Thyroid gland (tissue), 4 donors: ENCODE measurements around the gene METTL2B. TPM values are rescaled to one million over a fixed set of nuclear protein-coding genes. Genes with fewer than 3 reads are reported as not detected.
A peak's percentile ranks its signal among the peaks of the same experiment; 100 is the strongest.
"Not testable (repeated sequence)": the region's sequence is repeated elsewhere in the genome, so short reads cannot be mapped to it uniquely, and the experiment has no call there.

Experiments used
- DNase-seq, 2 donors: peaks; one replicate each; pipeline ENCODE4 v3.0.0-alpha.2; 2019
- H3K27ac ChIP-seq, 3 donors: fragments of 200-600 bp; sonication (generic); 1 replicate in 2 of 3; 2 replicates in 1 of 3; pipeline ENCODE4 v1.5.1; 2016 to 2019; ENCODE audit warnings: mild to moderate bottlenecking in 1 of 3, moderate library complexity in 1 of 3
- H3K27me3 ChIP-seq: fragments of 200-600 bp; sonication (generic); one replicate; pipeline ENCODE4 v1.5.1; 2019
- H3K36me3 ChIP-seq, 2 donors: fragments of 200-600 bp; sonication (generic); one replicate each; pipeline ENCODE4 v1.5.1; 2016 to 2019
- H3K4me1 ChIP-seq, 2 donors: fragments of 200-600 bp; sonication (generic); one replicate each; pipeline ENCODE4 v1.5.1; 2017 to 2019
- H3K4me3 ChIP-seq, 3 donors: fragments of 200-600 bp; sonication (generic); replicated peaks in 1 of 3; 1 replicate in 2 of 3; 2 replicates in 1 of 3; pipeline ENCODE4 v1.5.1; 2016; ENCODE audit warnings: mild to moderate bottlenecking in 1 of 3
- H3K9me3 ChIP-seq: fragments of 200-600 bp; sonication (generic); one replicate; pipeline ENCODE4 v1.5.1; 2017
- POLR2A ChIP-seq, 2 donors: fragments of 450-650 bp; IDR thresholded peaks; one replicate each; pipeline ENCODE4 v1.6.1; 2017; ENCODE audit warnings: antibody characterized with exemption in 2 of 2, mild to moderate bottlenecking in 2 of 2, moderate library complexity in 1 of 2
- WGBS, 2 donors: methylation state at CpG; one replicate each; pipeline ENCODE4 v1.1.5; 2017; 5-methylcytosine and 5-hydroxymethylcytosine counted together
- intact Hi-C: fragments of 100-400 bp; cut with DNase I; formaldehyde crosslinking; loops from one replicate; pipeline ENCODE4 v1.15.1; 2023
- total RNA-seq, 4 donors: library from RNA; depleted of rRNA; stranded (reverse); fragments of >200 nt; gene quantifications; one replicate each; pipeline ENCODE4 v1.2.3, GENCODE V29; 2016

METTL2B gene
- total RNA-seq, 4 donors from 2014 or later = 29.2 to 39.0 (median 32.0) TPM

- intact Hi-C loops, DNase-seq, H3K4me3 ChIP-seq, H3K27ac ChIP-seq, H3K27me3 ChIP-seq, H3K36me3 ChIP-seq, H3K4me1 ChIP-seq, H3K9me3 ChIP-seq: not testable (repeated sequence)
- WGBS, 2 donors = 78 to 82% methylated on average over 11 of the region's 11 CpGs
These were observed 35.1 kb downstream of the METTL2B start for GRCh38 chr7:128511692-128512091.

- H3K9me3 ChIP-seq, H3K27ac ChIP-seq, intact Hi-C loops, DNase-seq, H3K4me3 ChIP-seq, H3K27me3 ChIP-seq, H3K4me1 ChIP-seq, H3K36me3 ChIP-seq: not testable (repeated sequence)
- WGBS, 2 donors = 57 to 61% methylated on average over 6 of the region's 6 CpGs
These were observed 38.7 kb downstream of the METTL2B start for GRCh38 chr7:128515232-128515631.

DNA sequence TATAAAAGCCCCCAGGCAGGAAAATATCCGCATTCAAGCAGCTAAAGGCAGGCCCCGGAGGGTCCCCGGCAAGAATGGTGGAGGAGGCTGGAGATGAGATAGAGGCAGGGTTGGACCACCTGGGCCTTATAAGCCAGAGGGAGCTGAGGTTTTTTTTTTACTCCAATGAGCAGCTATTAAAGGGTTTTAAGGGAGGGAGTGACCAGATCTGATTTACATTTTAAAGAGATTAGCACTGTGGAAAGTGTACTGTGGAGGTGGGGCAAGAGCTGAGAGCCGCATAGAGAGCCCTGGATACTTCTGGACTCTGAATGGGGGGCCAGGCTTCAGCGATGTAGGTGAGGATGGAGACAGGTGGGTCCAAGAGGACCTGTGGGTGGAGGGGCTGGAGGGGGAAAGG, 40.5 kb downstream of the METTL2B start:
- H3K4me1 ChIP-seq, intact Hi-C loops, H3K27me3 ChIP-seq, DNase-seq, H3K27ac ChIP-seq, H3K36me3 ChIP-seq, H3K9me3 ChIP-seq, H3K4me3 ChIP-seq: not testable (repeated sequence)
- WGBS, 2 donors = 85 to 88% methylated on average over 5 of the region's 5 CpGs

- Histone ChIP-seq H3K4me1 (peaks cover 3 to 13% of the 10 kb centered on the region in 2 donors), H3K27ac (peak overlapping the region; percentile 30 to 48 (median 44))
- H3K9me3 ChIP-seq, H3K4me3 ChIP-seq, H3K36me3 ChIP-seq, intact Hi-C loops, H3K27me3 ChIP-seq: not testable (repeated sequence)
- 23 to 34% methylated on average over 4 of the region's 7 CpGs for WGBS, 2 donors
- peak; percentile 79 to 86 for DNase-seq
These were observed 46.8 kb downstream of the METTL2B start for GRCh38 chr7:128523226-128523931.

DNA sequence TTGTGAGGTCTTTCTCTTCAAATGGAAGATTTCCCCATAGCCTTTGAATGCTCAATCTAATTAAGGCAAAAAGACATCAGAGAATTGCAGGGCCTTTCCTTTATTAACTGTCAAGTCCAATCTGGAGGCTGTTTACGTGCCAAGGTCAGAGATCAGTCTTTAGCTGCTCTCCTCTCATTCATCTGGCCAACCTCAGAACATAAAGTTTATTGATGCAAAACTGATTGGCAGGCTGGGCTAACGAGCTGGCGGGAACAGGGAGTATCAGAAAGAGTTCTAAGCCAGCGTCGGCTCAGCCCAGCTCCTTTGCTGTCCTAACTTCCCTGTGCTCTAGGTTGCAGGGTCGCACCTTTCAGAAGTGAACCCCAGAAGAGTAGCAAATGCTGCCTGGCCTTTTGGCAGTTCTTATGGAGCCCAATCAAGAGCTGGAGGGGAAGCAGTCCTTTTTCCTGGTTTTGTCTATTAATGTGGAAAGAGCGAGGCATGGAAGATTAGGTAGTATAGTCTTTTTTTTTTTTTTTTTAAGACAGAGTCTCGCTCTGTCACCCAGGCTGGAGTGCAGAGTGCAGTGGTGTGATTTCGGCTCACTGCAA, 47.5 kb downstream of the METTL2B start:
- WGBS, 2 donors = 58 to 75% methylated on average over 9 of the region's 9 CpGs
- H3K4me3 ChIP-seq, intact Hi-C loops, H3K27me3 ChIP-seq, DNase-seq, H3K9me3 ChIP-seq, H3K36me3 ChIP-seq: not testable (repeated sequence)
- H3K4me1 ChIP-seq = peaks cover 3 to 13% of the 10 kb centered on the region in 2 donors
- H3K27ac ChIP-seq = peak overlapping the region in 1 of 3 donors; percentile 6

DNA sequence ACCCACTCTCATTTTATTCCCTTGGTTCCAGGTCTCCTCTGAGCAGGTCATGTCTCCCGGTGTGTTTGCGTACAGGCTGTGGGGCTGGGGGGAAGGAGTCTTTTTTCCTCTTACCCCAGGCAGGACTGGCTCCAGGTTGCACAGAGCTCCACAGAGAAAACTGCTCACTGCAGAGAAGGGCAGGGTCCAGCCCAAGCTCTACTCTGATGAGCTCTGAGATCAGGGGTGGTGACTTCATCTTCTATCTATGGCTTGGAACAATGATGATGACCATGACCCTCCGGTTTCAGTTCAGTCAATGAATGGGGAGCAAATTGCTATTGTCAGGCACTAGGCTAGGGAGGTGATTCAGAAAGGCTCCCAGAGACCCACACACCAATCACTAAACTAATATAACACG, 49.0 kb downstream of the METTL2B start:
- peaks cover 3 to 19% of the 10 kb centered on the region in 2 donors for H3K4me1 ChIP-seq
- H3K27ac ChIP-seq, H3K36me3 ChIP-seq, DNase-seq, H3K4me3 ChIP-seq, intact Hi-C loops, H3K27me3 ChIP-seq, H3K9me3 ChIP-seq: not testable (repeated sequence)
- 91 to 94% methylated on average over 4 of the region's 4 CpGs for WGBS, 2 donors

GRCh38 chr7:128526062-128526466, 49.5 kb downstream of the METTL2B start:
- H3K36me3 ChIP-seq, intact Hi-C loops, H3K27me3 ChIP-seq, H3K27ac ChIP-seq, H3K4me3 ChIP-seq, DNase-seq, H3K9me3 ChIP-seq: not testable (repeated sequence)
- H3K4me1 ChIP-seq = peaks cover 3 to 19% of the 10 kb centered on the region in 2 donors
- WGBS, 2 donors = 86 to 94% methylated on average over 3 of the region's 3 CpGs

- H3K27ac ChIP-seq, intact Hi-C loops, H3K4me3 ChIP-seq, H3K36me3 ChIP-seq, DNase-seq, H3K9me3 ChIP-seq, H3K27me3 ChIP-seq: not testable (repeated sequence)
- peaks cover 6 to 11% of the 10 kb centered on the region in 2 donors for H3K4me1 ChIP-seq
- 91 to 92% methylated on average over 16 of the region's 16 CpGs for WGBS, 2 donors
These were observed 52.6 kb downstream of the METTL2B start for GRCh38 chr7:128529191-128529590.

GRCh38 chr7:128530121-128530854, 53.7 kb downstream of the METTL2B start:
- peak overlapping the region; percentile 95 to 99 (median 98) for H3K27ac ChIP-seq
- H3K27me3 ChIP-seq, H3K9me3 ChIP-seq, H3K36me3 ChIP-seq: not testable (repeated sequence)
- H3K4me1 ChIP-seq = peaks cover 6 to 10% of the 10 kb centered on the region in 2 donors
- peak in 1 of 2 donors; percentile 24 for TF ChIP-seq POLR2A (IDR thresholded peaks at IDR 0.05)
- 15 to 19% methylated on average over 4 to 8 of the region's 50 CpGs for WGBS, 2 donors
- DNase-seq = peak; percentile 60 to 70
- peak overlapping the region in 2 of 3 donors; percentile 9 to 88 for H3K4me3 ChIP-seq
- intact Hi-C loops = loop anchor here (10.0 kb wide), 1 partner anchor 55 kb away; the partner anchor contains the start of gene METTL2B
